Osteocyte (in vitro differentiated cells): ENCODE measurements around the gene PGA4. TPM values are rescaled to one million over a fixed set of nuclear protein-coding genes. Genes with fewer than 3 reads are reported as not detected.
"Not testable (repeated sequence)": the region's sequence is repeated elsewhere in the genome, so short reads cannot be mapped to it uniquely, and the experiment has no call there.

Experiments used
- DNase-seq: peaks from one replicate; pipeline ENCODE4 v3.0.0; 2021; ENCODE audit warnings: mixed read lengths; ENCODE audit not compliant: unreplicated experiment; ENCODE audit errors: extremely low spot score
- H3K27ac Mint-ChIP-seq: one replicate; pipeline ENCODE4 v1.8.0; 2021; ENCODE audit warnings: mild to moderate bottlenecking, mixed read lengths; ENCODE audit not compliant: unreplicated experiment
- H3K27me3 Mint-ChIP-seq: one replicate; pipeline ENCODE4 v1.8.0; 2021; ENCODE audit warnings: mixed read lengths; ENCODE audit not compliant: unreplicated experiment
- H3K36me3 Mint-ChIP-seq: one replicate; pipeline ENCODE4 v1.8.0; 2021; ENCODE audit warnings: mixed read lengths; ENCODE audit not compliant: unreplicated experiment
- H3K4me1 Mint-ChIP-seq: one replicate; pipeline ENCODE4 v1.8.0; 2021; ENCODE audit warnings: mixed read lengths; ENCODE audit not compliant: unreplicated experiment
- H3K4me3 Mint-ChIP-seq: one replicate; pipeline ENCODE4 v1.8.0; 2021; ENCODE audit warnings: mild to moderate bottlenecking, moderate library complexity, mixed read lengths; ENCODE audit not compliant: unreplicated experiment
- H3K9me3 Mint-ChIP-seq: one replicate; pipeline ENCODE4 v1.8.0; 2021; ENCODE audit warnings: mixed read lengths; ENCODE audit not compliant: unreplicated experiment
- total RNA-seq: library from RNA; stranded (reverse); gene quantifications from 2 replicates; pipeline ENCODE4 v1.2.1, GENCODE V29; 2021

PGA4 gene
- total RNA-seq, 1 donor from 2014 or later = not detected

DNA sequence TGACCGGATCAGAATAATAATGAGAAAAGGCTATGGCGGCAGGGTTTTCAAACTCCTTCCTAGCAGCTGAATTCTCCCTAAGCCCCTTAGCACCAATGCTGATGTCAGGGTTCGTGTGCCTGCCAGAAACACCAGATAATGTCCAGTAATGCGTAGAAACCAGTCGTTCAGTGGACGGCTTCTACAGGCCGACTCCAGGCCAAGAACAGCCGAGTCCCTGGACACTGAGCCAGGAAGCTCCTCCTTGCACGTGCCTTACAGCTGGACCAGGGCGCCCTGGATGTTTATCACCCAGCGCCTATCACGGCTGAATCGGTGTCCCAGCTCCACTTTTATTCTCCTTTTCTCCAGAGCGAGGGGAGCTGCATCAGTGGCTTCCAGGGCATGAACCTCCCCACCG is 9.9 kb upstream of the PGA4 start:
- H3K36me3 Mint-ChIP-seq, H3K4me3 Mint-ChIP-seq, DNase-seq, H3K27ac Mint-ChIP-seq, H3K9me3 Mint-ChIP-seq, H3K4me1 Mint-ChIP-seq, H3K27me3 Mint-ChIP-seq: not testable (repeated sequence)

DNA sequence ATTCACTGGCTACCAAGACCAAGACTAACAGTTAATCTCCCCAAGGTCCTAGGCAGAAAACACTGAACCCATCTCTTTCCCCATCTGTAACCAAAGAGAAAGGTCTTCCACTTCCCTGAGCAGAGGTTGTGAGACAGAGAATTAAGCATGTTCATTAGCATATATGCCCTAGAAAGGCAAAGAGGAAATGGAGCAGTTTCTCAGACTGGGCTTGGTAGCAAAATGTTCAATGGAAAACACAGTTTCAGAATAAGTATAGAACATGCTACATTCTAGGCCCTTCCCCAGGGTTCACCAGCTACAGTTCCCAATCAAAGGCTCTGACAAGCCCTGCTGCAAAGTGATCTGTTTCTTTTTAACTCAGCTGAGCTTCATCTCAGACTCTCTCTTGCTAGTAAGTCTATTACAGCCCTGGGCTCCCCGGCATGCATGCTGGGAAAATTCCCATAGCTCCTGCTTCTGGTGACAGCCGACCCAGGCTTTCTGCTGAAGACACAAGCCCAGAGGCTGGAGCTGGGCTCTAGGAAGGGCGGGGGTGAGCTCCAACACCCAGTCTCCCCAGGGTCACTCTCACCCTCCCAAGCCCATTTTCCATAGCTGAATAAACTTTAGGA is 8.3 kb upstream of the PGA4 start:
- H3K36me3 Mint-ChIP-seq, H3K4me3 Mint-ChIP-seq, DNase-seq, H3K27me3 Mint-ChIP-seq, H3K4me1 Mint-ChIP-seq, H3K27ac Mint-ChIP-seq, H3K9me3 Mint-ChIP-seq: not testable (repeated sequence)

GRCh38 chr11:61218306-61218705 is 3.8 kb upstream of the PGA4 start:
- not testable (repeated sequence) for H3K4me1 Mint-ChIP-seq, H3K4me3 Mint-ChIP-seq, H3K27ac Mint-ChIP-seq, H3K36me3 Mint-ChIP-seq, DNase-seq, H3K9me3 Mint-ChIP-seq, H3K27me3 Mint-ChIP-seq

- H3K27ac Mint-ChIP-seq, H3K4me1 Mint-ChIP-seq, H3K4me3 Mint-ChIP-seq, H3K27me3 Mint-ChIP-seq, H3K36me3 Mint-ChIP-seq, H3K9me3 Mint-ChIP-seq: not testable (repeated sequence)
- DNase-seq = peak; percentile 38
Measured at GRCh38 chr11:61219016-61219415, 3.1 kb upstream of the PGA4 start.

- not testable (repeated sequence) for H3K4me3 Mint-ChIP-seq, H3K9me3 Mint-ChIP-seq, DNase-seq
Measured at GRCh38 chr11:61222692-61223091, 545 bp downstream of the PGA4 start.

DNA sequence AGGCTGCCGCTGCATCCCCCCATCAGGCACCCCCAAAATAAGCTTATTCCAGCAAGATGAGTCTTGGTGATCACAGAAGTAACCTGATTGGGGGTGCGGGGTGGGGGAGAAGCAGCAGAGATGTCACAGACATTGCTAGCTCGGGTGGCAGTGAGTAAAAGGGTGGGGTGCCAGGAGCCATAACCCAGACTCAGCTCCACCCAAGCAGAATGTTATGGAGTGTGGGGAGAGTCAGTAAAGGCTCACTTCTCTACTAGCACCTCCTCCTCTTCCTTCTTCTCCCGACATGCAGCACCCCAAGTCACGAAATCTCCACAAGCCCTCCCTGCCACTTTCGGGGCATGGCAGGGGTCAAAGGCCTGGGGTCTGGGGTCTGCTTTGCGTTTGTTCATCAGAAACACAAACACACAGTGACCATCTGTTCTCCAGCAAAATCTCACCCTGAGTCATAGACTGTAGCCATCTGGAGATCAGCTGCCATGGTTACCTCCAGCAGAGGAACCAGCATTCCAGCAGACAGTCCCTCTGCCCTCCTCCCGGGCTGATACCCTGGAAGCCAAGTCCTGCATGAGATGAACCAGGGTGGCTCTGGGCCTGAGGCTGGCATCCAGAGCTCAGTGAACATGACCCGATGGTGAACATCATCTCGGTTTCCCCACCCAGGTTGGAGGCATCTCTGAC is 4.5 kb downstream of the PGA4 start:
- not testable (repeated sequence) for H3K36me3 Mint-ChIP-seq, H3K27ac Mint-ChIP-seq, H3K27me3 Mint-ChIP-seq, H3K9me3 Mint-ChIP-seq, H3K4me1 Mint-ChIP-seq, DNase-seq, H3K4me3 Mint-ChIP-seq

More at GRCh38 chr11:61222692-61223091, 545 bp downstream of the PGA4 start:
- H3K36me3 Mint-ChIP-seq, H3K4me1 Mint-ChIP-seq, H3K27me3 Mint-ChIP-seq, H3K27ac Mint-ChIP-seq: not testable (repeated sequence)

DNA sequence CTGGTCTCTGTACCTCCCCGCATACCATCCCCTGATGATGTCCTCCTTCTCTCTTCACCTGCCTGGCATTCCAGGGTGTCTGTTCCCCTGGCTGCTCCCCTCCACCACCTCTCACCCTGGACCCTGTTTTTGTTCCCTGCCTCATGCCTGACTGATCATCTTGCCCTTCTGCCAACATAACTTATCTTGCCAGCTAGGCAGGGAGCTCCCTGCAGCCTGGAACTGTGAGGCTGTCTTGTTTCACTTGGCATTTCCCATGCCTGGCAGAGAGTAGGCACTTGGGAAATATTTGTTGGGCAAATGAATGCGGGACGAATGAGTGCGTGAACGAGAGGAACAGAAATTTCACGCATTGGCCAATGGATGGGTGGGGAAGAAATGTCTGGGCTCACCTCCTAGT is 7.3 kb downstream of the PGA4 start:
- H3K27me3 Mint-ChIP-seq, DNase-seq, H3K4me3 Mint-ChIP-seq, H3K36me3 Mint-ChIP-seq, H3K27ac Mint-ChIP-seq, H3K9me3 Mint-ChIP-seq, H3K4me1 Mint-ChIP-seq: not testable (repeated sequence)

- not testable (repeated sequence) for H3K4me1 Mint-ChIP-seq, H3K36me3 Mint-ChIP-seq, H3K27ac Mint-ChIP-seq, DNase-seq, H3K9me3 Mint-ChIP-seq, H3K27me3 Mint-ChIP-seq, H3K4me3 Mint-ChIP-seq
Measured at GRCh38 chr11:61231033-61231432, 8.9 kb downstream of the PGA4 start.

DNA sequence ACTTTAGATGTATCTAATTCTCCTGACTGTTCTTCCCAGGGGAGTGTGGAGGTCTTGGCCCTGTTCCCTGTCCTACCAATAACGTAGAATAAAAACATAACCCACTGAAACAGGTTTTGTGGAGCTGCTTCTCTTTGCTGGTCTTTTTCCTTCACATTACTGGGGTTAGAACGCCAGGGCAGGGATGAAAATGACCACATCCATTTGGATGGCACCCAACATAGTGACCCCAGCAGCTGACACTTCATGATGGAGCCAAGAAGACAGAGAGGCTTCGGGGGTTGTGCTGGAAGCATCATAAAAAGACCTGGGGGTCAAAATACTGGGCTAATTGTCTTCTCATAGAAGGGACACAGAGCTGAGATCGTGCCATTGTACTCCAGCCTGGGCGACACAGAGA is 9.4 kb downstream of the PGA4 start:
- not testable (repeated sequence) for H3K9me3 Mint-ChIP-seq, H3K4me1 Mint-ChIP-seq, H3K4me3 Mint-ChIP-seq, H3K27me3 Mint-ChIP-seq, DNase-seq, H3K36me3 Mint-ChIP-seq, H3K27ac Mint-ChIP-seq

GRCh38 chr11:61232548-61233145 is 10.5 kb downstream of the PGA4 start:
- not testable (repeated sequence) for H3K27me3 Mint-ChIP-seq

GRCh38 chr11:61237130-61237529 is 15.0 kb downstream of the PGA4 start:
- H3K4me3 Mint-ChIP-seq, H3K36me3 Mint-ChIP-seq, H3K27me3 Mint-ChIP-seq, DNase-seq, H3K9me3 Mint-ChIP-seq, H3K27ac Mint-ChIP-seq, H3K4me1 Mint-ChIP-seq: not testable (repeated sequence)

More at GRCh38 chr11:61232548-61233145, 10.5 kb downstream of the PGA4 start:
- DNase-seq, H3K4me3 Mint-ChIP-seq, H3K36me3 Mint-ChIP-seq, H3K9me3 Mint-ChIP-seq, H3K27ac Mint-ChIP-seq, H3K4me1 Mint-ChIP-seq: not testable (repeated sequence)

DNA sequence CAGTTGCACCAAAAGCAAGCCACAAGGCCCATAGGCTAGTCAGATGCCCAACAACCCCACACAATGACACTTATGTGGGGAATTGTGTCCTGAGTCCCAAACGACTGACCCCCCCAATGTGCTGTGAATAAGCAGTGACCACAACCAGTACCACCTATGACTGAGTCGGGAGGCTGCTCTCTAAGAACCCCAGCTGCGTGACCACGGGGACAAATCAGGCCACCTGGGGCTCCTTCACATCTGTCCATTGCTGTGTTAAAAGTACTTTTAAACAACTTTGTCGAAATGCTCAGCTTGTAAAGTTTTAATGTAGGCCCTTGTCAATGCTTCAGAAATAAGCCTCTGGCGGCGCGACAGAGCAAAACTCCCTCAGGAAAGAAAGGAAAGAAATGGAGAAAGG is 18.1 kb downstream of the PGA4 start:
- H3K36me3 Mint-ChIP-seq, DNase-seq, H3K4me1 Mint-ChIP-seq, H3K27me3 Mint-ChIP-seq, H3K9me3 Mint-ChIP-seq, H3K4me3 Mint-ChIP-seq, H3K27ac Mint-ChIP-seq: not testable (repeated sequence)
